Neutrophil (primary cell): ENCODE results near the gene ACSL6.

Experiments
- H3K27ac ChIP-seq: fragments of 200-600 bp; sonication (generic); 2 replicates; pipeline ENCODE4 v1.5.1; 2016; ENCODE audit warnings: mild to moderate bottlenecking, moderate library complexity
- H3K27me3 ChIP-seq: fragments of 200-600 bp; sonication (generic); 2 replicates; pipeline ENCODE4 v1.6.0; 2016; ENCODE audit warnings: mild to moderate bottlenecking
- H3K36me3 ChIP-seq: fragments of 200-600 bp; sonication (generic); 2 replicates; pipeline ENCODE4 v1.5.1; 2017
- H3K4me1 ChIP-seq, 2 experiments: fragments of 200-600 bp in 1 of 2; sonication (generic) in 1 of 2; 1 replicate in 1 of 2; 2 replicates in 1 of 2; pipeline versions ENCODE4 v1.5.1 to v1.6.1; 2013 to 2016; ENCODE audit warnings: low read depth in 1 of 2, low read length in 1 of 2, mild to moderate bottlenecking in 1 of 2, moderate library complexity in 1 of 2; ENCODE audit not compliant: control insufficient read depth in 1 of 2, insufficient read depth in 1 of 2
- H3K4me3 ChIP-seq, 2 experiments: fragments of 200-600 bp in 1 of 2; sonication (generic) in 1 of 2; 1 replicate in 1 of 2; 2 replicates in 1 of 2; pipeline ENCODE4 v1.5.1; 2013 to 2016; ENCODE audit warnings: low read depth in 1 of 2, low read length in 1 of 2, mild to moderate bottlenecking in 1 of 2, moderate library complexity in 1 of 2
- H3K9me3 ChIP-seq: fragments of 200-600 bp; sonication (generic); 2 replicates; pipeline ENCODE4 v1.5.1; 2016
- CTCF ChIP-seq: fragments of 200-600 bp; sonication (generic); IDR thresholded peaks from 2 replicates; pipeline ENCODE4 v1.5.1; 2016; ENCODE audit warnings: antibody characterized with exemption

Gene ACSL6

GRCh38 chr5:132011622-132012343, at the start of gene ACSL6:
Gene ACSL6 (minus strand): TSS chr5:132011658. CDS start chr5:132011553, 105 bp downstream.
- Histone ChIP-seq H3K4me3 (peak within 1 kb of the TSS; percentile 20 to 52), H3K36me3 (no peaks in the 10 kb centered on the region), H3K27me3 (peaks cover 92% of the 10 kb centered on the region), H3K4me1 (peaks cover 0 to 9% of the 10 kb centered on the region in 2 experiments), H3K27ac (no peak within 1 kb of the TSS), H3K9me3 (no peaks in the 10 kb centered on the region)
- no peak for TF ChIP-seq CTCF

GRCh38 chr5:132060501-132061161, 49.2 kb upstream of the ACSL6 start, which contains the start of gene IL3:
Gene IL3 (plus strand): TSS chr5:132060655. CDS start chr5:132060707, 52 bp downstream.
- Histone ChIP-seq H3K27me3 (no peaks in the 10 kb centered on the region), H3K9me3 (no peaks in the 10 kb centered on the region), H3K4me3 (no peak within 1 kb of the TSS), H3K27ac (no peak within 1 kb of the TSS), H3K4me1 (no peaks in the 10 kb centered on the region), H3K36me3 (no peaks in the 10 kb centered on the region)
- TF ChIP-seq CTCF = no peak

- TF ChIP-seq CTCF = no peak
- no peak overlapping the region for H3K4me3 ChIP-seq
These were observed 48.4 kb upstream of the ACSL6 start for GRCh38 chr5:132059696-132060500.

GRCh38 chr5:132059043-132059695, 47.7 kb upstream of the ACSL6 start:
- H3K9me3 ChIP-seq = no peaks in the 10 kb centered on the region
- no peaks in the 10 kb centered on the region for H3K27me3 ChIP-seq
- no peaks in the 10 kb centered on the region for H3K36me3 ChIP-seq
- H3K27ac ChIP-seq = no peak overlapping the region
- no peak for TF ChIP-seq CTCF
- no peak overlapping the region for H3K4me3 ChIP-seq
- H3K4me1 ChIP-seq = no peaks in the 10 kb centered on the region

More at GRCh38 chr5:132059696-132060500, 48.4 kb upstream of the ACSL6 start:
- H3K36me3 ChIP-seq = no peaks in the 10 kb centered on the region
- no peak overlapping the region for H3K27ac ChIP-seq
- no peaks in the 10 kb centered on the region for H3K9me3 ChIP-seq
- no peaks in the 10 kb centered on the region for H3K4me1 ChIP-seq
- H3K27me3 ChIP-seq = no peaks in the 10 kb centered on the region

GRCh38 chr5:132058646-132059042, 47.2 kb upstream of the ACSL6 start:
- Histone ChIP-seq H3K4me3 (no peak overlapping the region), H3K27me3 (peaks cover under 1% of the 10 kb centered on the region), H3K27ac (no peak overlapping the region), H3K4me1 (no peaks in the 10 kb centered on the region), H3K36me3 (no peaks in the 10 kb centered on the region), H3K9me3 (no peaks in the 10 kb centered on the region)
- no peak for TF ChIP-seq CTCF
